ENCODE results near the gene NCS1. TPM values are rescaled to one million over a fixed set of nuclear protein-coding genes. Genes with fewer than 3 reads are reported as not detected.

NCS1 gene
- total and polyA plus RNA-seq, 9 of the 15 experiments (the other 6 are each of a cell fraction or from before 2014, with no cell fraction given): 0.28 to 27.0 (median 9.6) TPM

- H3K36me3 ChIP-seq (ENCODE audit: control insufficient read depth, insufficient read depth, low read length): peaks cover 12% of the 10 kb centered on the region; the same call in 1 of the 3 replicates
- H3K4me3 ChIP-seq: no peak overlapping the region
- BruUV-seq (replicated peaks): no TSS peak
- ATAC-seq: no peak
- intact Hi-C loops (cut with micrococcal nuclease): loop anchor here (2.0 kb wide), 2 partner anchors 131 to 351 kb away; no protein-coding TSS in a partner anchor
- no peaks in the 10 kb centered on the region for H3K79me2 ChIP-seq (ENCODE audit: control insufficient read depth, insufficient read depth, low read length)
- DNase-seq (ENCODE audit: extremely low read depth in 1 of 4, low spot score in 3 of 4): no peak
- no peaks in the 10 kb centered on the region for H3K9me3 ChIP-seq (replicated peaks; ENCODE audit: control insufficient read depth, insufficient read depth, low read depth, low read length)
- peak overlapping the region in 1 of 2 experiments; percentile 64; a peak in 1 of 4 replicates for H3K9ac ChIP-seq (ENCODE audit: insufficient read depth in 1 of 2, low read depth in 2 of 2, low read length in 2 of 2)
- no peak overlapping the region for H2AFZ ChIP-seq (ENCODE audit: low read depth, low read length)
- no peaks in the 10 kb centered on the region for H3K9me1 ChIP-seq (ENCODE audit: control insufficient read depth, insufficient read depth, low read length)
- in situ Hi-C loops (cut with MboI): loop anchor here (5.0 kb wide), 1 partner anchor 126 kb away; no protein-coding TSS in a partner anchor
- TF ChIP-seq PKNOX1 (IDR thresholded peaks at IDR 0.05) (peak; percentile 38; the same call in 1 of the 2 replicates), POLR2G (IDR thresholded peaks at IDR 0.05; ENCODE audit: low read depth, low read length) (0 out of 2 replicates have a peak, but pooled peaks have one; percentile 20), PTTG1 (tag; IDR thresholded peaks at IDR 0.05; ENCODE audit: low read depth) (no peak)
- H3K4me2 ChIP-seq (ENCODE audit: insufficient read depth, low read length): no peak overlapping the region
- no peak for FAIRE-seq
- 0 out of 2 replicates have a peak, but pooled peaks cover 4% of the 10 kb centered on the region for H4K20me1 ChIP-seq (replicated peaks; ENCODE audit: control insufficient read depth, insufficient read depth, low read length)
- POLR2A ChIA-PET: no interaction called here
- CTCF ChIA-PET (ENCODE audit: low intra/inter-chr PET ratio): no interaction called here
- H3K4me1 ChIP-seq (replicated peaks in 1 of 2; ENCODE audit: control insufficient read depth in 2 of 2, insufficient read depth in 2 of 2, low read length in 2 of 2): peaks cover 24 to 32% of the 10 kb centered on the region in 2 experiments
- H3K27ac ChIP-seq (ENCODE audit: extremely low read depth, low read depth, low read length): no peak overlapping the region
- 67% methylated on average over 17 of the region's 17 CpGs for WGBS (ENCODE audit: insufficient coverage, low coverage, missing lambda C conversion rate)
- no peaks in the 10 kb centered on the region for H3K27me3 ChIP-seq (ENCODE audit: control insufficient read depth in 2 of 2, insufficient read depth in 2 of 2, low read length in 2 of 2)
Observed at GRCh38 chr9:130237763-130238524, 65.7 kb downstream of the NCS1 start.

Data from K562 (cell line).